ENCODE results near the gene RASA3.

RASA3 gene

GRCh38 chr13:114057166-114058050 is 75.0 kb downstream of the RASA3 start:
- DNase-seq (ENCODE audit: low read depth in 2 of 2, low spot score in 1 of 2): no peak

GRCh38 chr13:114056205-114057013 is 76.0 kb downstream of the RASA3 start:
- DNase-seq (ENCODE audit: low read depth in 2 of 2, low spot score in 1 of 2): no peak

GRCh38 chr13:114055766-114056165 is 76.7 kb downstream of the RASA3 start:
- DNase-seq (ENCODE audit: low read depth in 2 of 2, low spot score in 1 of 2): no peak

- DNase-seq (ENCODE audit: low read depth in 2 of 2, low spot score in 1 of 2): no peak
Observed at GRCh38 chr13:114054830-114055439, 77.5 kb downstream of the RASA3 start.

- DNase-seq (ENCODE audit: low read depth in 2 of 2, low spot score in 1 of 2): no peak
Observed at GRCh38 chr13:114054264-114054663, 78.2 kb downstream of the RASA3 start.

GRCh38 chr13:114053026-114053425 is 79.4 kb downstream of the RASA3 start:
- DNase-seq (ENCODE audit: low read depth in 2 of 2, low spot score in 1 of 2): no peak

- DNase-seq (ENCODE audit: low read depth in 2 of 2, low spot score in 1 of 2): no peak
Observed at GRCh38 chr13:114050536-114051450, 81.6 kb downstream of the RASA3 start.

GRCh38 chr13:114049626-114050101 is 82.8 kb downstream of the RASA3 start:
- no peak for DNase-seq (ENCODE audit: low read depth in 2 of 2, low spot score in 1 of 2)

GRCh38 chr13:114049026-114049425 is 83.4 kb downstream of the RASA3 start:
- DNase-seq (ENCODE audit: low read depth in 2 of 2, low spot score in 1 of 2): no peak

- no peak for DNase-seq (ENCODE audit: low read depth in 2 of 2, low spot score in 1 of 2)
Observed at GRCh38 chr13:114048443-114048842, 84.0 kb downstream of the RASA3 start.

GRCh38 chr13:114047358-114047881 is 85.0 kb downstream of the RASA3 start:
- no peak for DNase-seq (ENCODE audit: low read depth in 2 of 2, low spot score in 1 of 2)

GRCh38 chr13:114046431-114046975 is 85.9 kb downstream of the RASA3 start:
- DNase-seq (ENCODE audit: low read depth in 2 of 2, low spot score in 1 of 2): no peak

- DNase-seq (ENCODE audit: low read depth in 2 of 2, low spot score in 1 of 2): no peak
Observed at GRCh38 chr13:114045113-114045735, 87.2 kb downstream of the RASA3 start.

GRCh38 chr13:114044486-114044885 is 87.9 kb downstream of the RASA3 start:
- no peak for DNase-seq (ENCODE audit: low read depth in 2 of 2, low spot score in 1 of 2)

GRCh38 chr13:114043421-114044053 is 88.9 kb downstream of the RASA3 start:
- no peak for DNase-seq (ENCODE audit: low read depth in 2 of 2, low spot score in 1 of 2)

- DNase-seq (ENCODE audit: low read depth in 2 of 2, low spot score in 1 of 2): no peak
Observed at GRCh38 chr13:114042066-114042815, 90.2 kb downstream of the RASA3 start.

- no peak for DNase-seq (ENCODE audit: low read depth in 2 of 2, low spot score in 1 of 2)
Observed at GRCh38 chr13:114041493-114041892, 90.9 kb downstream of the RASA3 start.

GRCh38 chr13:114039471-114040141 is 92.8 kb downstream of the RASA3 start:
- DNase-seq (ENCODE audit: low read depth in 2 of 2, low spot score in 1 of 2): no peak
